Measurements from ENCODE around the gene PHF1. TPM values are rescaled to one million over a fixed set of nuclear protein-coding genes. Genes with fewer than 3 reads are reported as not detected.
A peak's percentile ranks its signal among the peaks of the same experiment; 100 is the strongest.

The PHF1 gene
- total RNA-seq, 2 experiments from 2014 or later = 24.9 to 28.2 TPM

GRCh38 chr6:33417903-33418689 lies 7.3 kb downstream of the PHF1 start, which contains the start of gene CUTA:
CUTA (minus strand) TSS chr6:33418107; CDS start chr6:33418000, 107 bp downstream.
- intact Hi-C loops (cut with DNase I, micrococcal nuclease) = loop anchor here (1.0 to 10.0 kb wide), 19 partner anchors 8 to 1223 kb away; partner anchors contain the start of genes KIFC1 (in 2 of the 2), RXRB (in 2 of the 2), SLC39A7 (in 2 of the 2) and B3GALT4 (in 1 of the 2)
- ATAC-seq = peak; percentile 87
- Mint-ChIP-seq H3K27ac (peak within 1 kb of the TSS; percentile 98), H3K27me3 (no peaks in the 10 kb centered on the region), H3K9me3 (ENCODE audit: low read depth) (no peaks in the 10 kb centered on the region), H3K4me3 (peak within 1 kb of the TSS; percentile 96), H3K36me3 (ENCODE audit: low read depth) (peaks cover 33% of the 10 kb centered on the region), H3K4me1 (peaks cover 54% of the 10 kb centered on the region)
- DNase-seq = peak; percentile 100
- ChIA-PET CTCF (interaction anchor here (0.6 to 2.0 kb wide), 7 partner anchors 11 to 144 kb away, joined by 3 to 8 read pairs (median 3); partner anchors contain the start of genes ZBTB22 and ZBTB9), POLR2A (interaction anchor here (0.7 to 1.6 kb wide), 6 partner anchors 11 to 299 kb away, joined by 3 to 7 read pairs (median 4); partner anchors contain the start of genes B3GALT4, PFDN6 and WDR46)

GRCh38 chr6:33418690-33419291 lies 8.0 kb downstream of the PHF1 start:
- intact Hi-C loops (cut with DNase I, micrococcal nuclease) = loop anchor here (1.0 to 10.0 kb wide), 19 partner anchors 8 to 1224 kb away; partner anchors contain the start of genes KIFC1 (in 2 of the 2), RXRB (in 2 of the 2), SLC39A7 (in 2 of the 2) and B3GALT4 (in 1 of the 2)
- ChIA-PET CTCF (interaction anchor here (0.5 to 2.0 kb wide), 6 partner anchors 10 to 144 kb away, joined by 3 to 8 read pairs (median 3); no protein-coding TSS in a partner anchor), POLR2A (interaction anchor here (0.7 to 1.6 kb wide), 6 partner anchors 10 to 300 kb away, joined by 3 to 7 read pairs (median 5); partner anchors contain the start of genes B3GALT4, KIFC1, PFDN6 and WDR46)
- peaks cover 57% of the 10 kb centered on the region for H3K4me1 Mint-ChIP-seq
- H3K27me3 Mint-ChIP-seq = no peaks in the 10 kb centered on the region
- peak overlapping the region; percentile 96 for H3K4me3 Mint-ChIP-seq
- peak overlapping the region; percentile 98 for H3K27ac Mint-ChIP-seq
- peaks cover 30% of the 10 kb centered on the region for H3K36me3 Mint-ChIP-seq (ENCODE audit: low read depth)
- DNase-seq (peak; percentile 81), ATAC-seq (peak; percentile 9)
- H3K9me3 Mint-ChIP-seq (ENCODE audit: low read depth) = no peaks in the 10 kb centered on the region

GRCh38 chr6:33419580-33420490 lies 9.0 kb downstream of the PHF1 start, which contains the start of gene SYNGAP1:
SYNGAP1 (plus strand) TSS chr6:33420065; CDS start chr6:33420265, 200 bp downstream.
- DNase-seq (peak; percentile 79), ATAC-seq (no peak)
- intact Hi-C loops (cut with DNase I, micrococcal nuclease) = loop anchor here (2.0 to 10.0 kb wide), 8 partner anchors 107 to 1225 kb away; partner anchors contain the start of genes B3GALT4 (in 1 of the 2), GPSM3 (in 1 of the 2), HMGA1 (in 1 of the 2) and HSD17B8 (in 1 of the 2)
- POLR2A ChIA-PET = interaction anchor here (0.9 to 1.6 kb wide), 2 partner anchors 28 to 131 kb away, joined by 5 to 6 read pairs; partner anchors contain the start of genes KIFC1, PFDN6 and WDR46
- CTCF ChIA-PET = interaction anchor here (0.5 to 2.0 kb wide), 6 partner anchors 11 to 435 kb away, joined by 3 to 8 read pairs (median 3); no protein-coding TSS in a partner anchor
- Mint-ChIP-seq H3K36me3 (ENCODE audit: low read depth) (peaks cover 31% of the 10 kb centered on the region), H3K9me3 (ENCODE audit: low read depth) (no peaks in the 10 kb centered on the region), H3K27ac (peak within 1 kb of the TSS; percentile 98), H3K4me1 (peaks cover 61% of the 10 kb centered on the region), H3K4me3 (peak within 1 kb of the TSS; percentile 96), H3K27me3 (no peaks in the 10 kb centered on the region)

- peaks cover 31% of the 10 kb centered on the region for H3K36me3 Mint-ChIP-seq (ENCODE audit: low read depth)
- peaks cover 60% of the 10 kb centered on the region for H3K4me1 Mint-ChIP-seq
- CTCF ChIA-PET = no interaction called here
- POLR2A ChIA-PET = no interaction called here
- ATAC-seq (no peak), DNase-seq (no peak)
- H3K9me3 Mint-ChIP-seq (ENCODE audit: low read depth) = no peaks in the 10 kb centered on the region
- no peaks in the 10 kb centered on the region for H3K27me3 Mint-ChIP-seq
- intact Hi-C loops (cut with DNase I, micrococcal nuclease) = no loop called here
- H3K27ac Mint-ChIP-seq = peak overlapping the region; percentile 28
- peak overlapping the region; percentile 47 for H3K4me3 Mint-ChIP-seq
Observed at GRCh38 chr6:33420491-33421343, 9.9 kb downstream of the PHF1 start.

GRCh38 chr6:33421344-33421643 lies 10.5 kb downstream of the PHF1 start:
- Mint-ChIP-seq H3K4me1 (peaks cover 54% of the 10 kb centered on the region), H3K27me3 (no peaks in the 10 kb centered on the region), H3K27ac (peak overlapping the region; percentile 14), H3K9me3 (ENCODE audit: low read depth) (no peaks in the 10 kb centered on the region), H3K36me3 (ENCODE audit: low read depth) (peaks cover 25% of the 10 kb centered on the region), H3K4me3 (peak overlapping the region; percentile 22)
- DNase-seq (no peak), ATAC-seq (no peak)
- POLR2A ChIA-PET = no interaction called here
- intact Hi-C loops (cut with DNase I, micrococcal nuclease) = no loop called here
- CTCF ChIA-PET = no interaction called here

GRCh38 chr6:33423777-33424176 lies 13.0 kb downstream of the PHF1 start:
- no peaks in the 10 kb centered on the region for H3K9me3 Mint-ChIP-seq (ENCODE audit: low read depth)
- H3K27ac Mint-ChIP-seq = no peak overlapping the region
- peaks cover 14% of the 10 kb centered on the region for H3K36me3 Mint-ChIP-seq (ENCODE audit: low read depth)
- POLR2A ChIA-PET = no interaction called here
- H3K4me1 Mint-ChIP-seq = peaks cover 57% of the 10 kb centered on the region
- no peaks in the 10 kb centered on the region for H3K27me3 Mint-ChIP-seq
- intact Hi-C loops (cut with DNase I, micrococcal nuclease) = no loop called here
- CTCF ChIA-PET = interaction anchor here (0.8 kb wide), 1 partner anchor 132 kb away, joined by 4 read pairs; no protein-coding TSS in a partner anchor
- ATAC-seq = no peak
- H3K4me3 Mint-ChIP-seq = peak overlapping the region; percentile 88
- DNase-seq = no peak

- Mint-ChIP-seq H3K36me3 (ENCODE audit: low read depth) (peaks cover 14% of the 10 kb centered on the region), H3K4me3 (peak overlapping the region; percentile 88), H3K27me3 (no peaks in the 10 kb centered on the region), H3K27ac (peak overlapping the region; percentile 90), H3K9me3 (ENCODE audit: low read depth) (no peaks in the 10 kb centered on the region), H3K4me1 (peaks cover 59% of the 10 kb centered on the region)
- POLR2A ChIA-PET = interaction anchor here (0.9 to 1.5 kb wide), 4 partner anchors 30 to 148 kb away, joined by 3 to 7 read pairs (median 4); partner anchors contain the start of genes B3GALT4, KIFC1, ZBTB22 and ZBTB9
- DNase-seq (no peak), ATAC-seq (no peak)
- intact Hi-C loops (cut with DNase I, micrococcal nuclease) = loop anchor here in 1 of 2 experiments (1.0 to 5.0 kb wide), 2 partner anchors 15 to 197 kb away; partner anchors contain the start of gene ITPR3
- CTCF ChIA-PET = interaction anchor here (0.6 to 1.6 kb wide), 6 partner anchors 9 to 155 kb away, joined by 3 to 11 read pairs (median 3); no protein-coding TSS in a partner anchor
Observed at GRCh38 chr6:33424855-33425667, 14.2 kb downstream of the PHF1 start.

- intact Hi-C loops (cut with DNase I, micrococcal nuclease) = loop anchor here (1.0 to 5.0 kb wide), 8 partner anchors 8 to 196 kb away; partner anchors contain the start of genes CUTA (in 2 of the 2), KIFC1 (in 2 of the 2), ITPR3 (in 1 of the 2) and PHF1 (in 1 of the 2)
- Mint-ChIP-seq H3K36me3 (ENCODE audit: low read depth) (peaks cover 14% of the 10 kb centered on the region), H3K4me1 (peaks cover 65% of the 10 kb centered on the region)
Observed at GRCh38 chr6:33425668-33426577, 15.1 kb downstream of the PHF1 start.

More at GRCh38 chr6:33425668-33426577, 15.1 kb downstream of the PHF1 start:
- no peaks in the 10 kb centered on the region for H3K9me3 Mint-ChIP-seq (ENCODE audit: low read depth)
- ChIA-PET POLR2A (interaction anchor here (1.1 to 1.5 kb wide), 3 partner anchors 29 to 149 kb away, joined by 3 to 7 read pairs (median 6); partner anchors contain the start of genes B3GALT4, KIFC1 and ZBTB9), CTCF (interaction anchor here (0.6 to 1.6 kb wide), 5 partner anchors 9 to 113 kb away, joined by 3 to 11 read pairs (median 4); no protein-coding TSS in a partner anchor)
- ATAC-seq = peak; percentile 49
- peak; percentile 93 for DNase-seq
- H3K27me3 Mint-ChIP-seq = no peaks in the 10 kb centered on the region
- H3K4me3 Mint-ChIP-seq = peak overlapping the region; percentile 88
- H3K27ac Mint-ChIP-seq = peak overlapping the region; percentile 90
